SK-N-SH treated with all-trans-retinoic acid at 6 μM for 48 hours (cell line): ENCODE measurements around the gene CTAGE1.

Experiments
- ATAC-seq: fragments of 200-7000 bp; cut with Tn5 transposase; 3 replicates; pipeline ENCODE4 v1.9.1; 2020; ENCODE audit warnings: mild to moderate bottlenecking, moderate library complexity
- ARNTL ChIP-seq: fragments of 450-650 bp; formaldehyde crosslinking; IDR thresholded peaks from 2 replicates; pipeline ENCODE4 v1.5.0; 2020; ENCODE audit warnings: low read depth, mild to moderate bottlenecking, moderate library complexity, borderline replicate concordance
- CREB5 ChIP-seq: fragments of 250-450 bp; sonication (Bioruptor Pico); IDR thresholded peaks from 2 replicates; pipeline ENCODE4 v1.5.1; 2020; ENCODE audit warnings: low read depth, mild to moderate bottlenecking, moderate library complexity
- CSDC2 ChIP-seq: fragments of 250-450 bp; sonication (Bioruptor Pico); IDR thresholded peaks from 2 replicates; pipeline ENCODE4 v1.5.0; 2020; ENCODE audit warnings: mild to moderate bottlenecking, moderate library complexity
- CSRNP3 ChIP-seq: fragments of 250-450 bp; sonication (Bioruptor Pico); IDR thresholded peaks from 2 replicates; pipeline ENCODE4 v1.5.1; 2021; ENCODE audit warnings: mild to moderate bottlenecking, moderate library complexity
- ESRRG ChIP-seq: fragments of 250-450 bp; sonication (Bioruptor Pico); IDR thresholded peaks from 2 replicates; pipeline ENCODE4 v1.6.1; 2021; ENCODE audit warnings: mild to moderate bottlenecking
- GLIS3 ChIP-seq: fragments of 250-450 bp; sonication (Bioruptor Pico); IDR thresholded peaks from 2 replicates; pipeline ENCODE4 v1.5.0; 2020; ENCODE audit warnings: mild to moderate bottlenecking, moderate library complexity
- ISL1 ChIP-seq: fragments of 250-450 bp; sonication (Bioruptor Pico); IDR thresholded peaks from 2 replicates; pipeline ENCODE4 v2.1.2; 2022; ENCODE audit warnings: mild to moderate bottlenecking, moderate library complexity
- OSR1 ChIP-seq: fragments of 250-450 bp; sonication (Bioruptor Pico); IDR thresholded peaks from 2 replicates; pipeline ENCODE4 v1.8.0; 2022; ENCODE audit warnings: moderate library complexity, mild to moderate bottlenecking, inconsistent platforms
- PATZ1 ChIP-seq: fragments of 250-450 bp; sonication (Bioruptor Pico); IDR thresholded peaks from 2 replicates; pipeline ENCODE4 v1.8.0; 2020; ENCODE audit warnings: mild to moderate bottlenecking, moderate library complexity, borderline replicate concordance
- PPARA ChIP-seq: fragments of 250-450 bp; sonication (Bioruptor Pico); IDR thresholded peaks from 2 replicates; pipeline ENCODE4 v1.5.0; 2020; ENCODE audit warnings: mild to moderate bottlenecking, borderline replicate concordance
- RARB ChIP-seq: fragments of 250-450 bp; sonication (Bioruptor Pico); IDR thresholded peaks from 2 replicates; pipeline ENCODE4 v1.8.0; 2021; ENCODE audit warnings: mild to moderate bottlenecking, moderate library complexity
- TCF4 ChIP-seq: fragments of 250-450 bp; sonication (Bioruptor Pico); IDR thresholded peaks from 2 replicates; pipeline ENCODE4 v1.8.0; 2021; ENCODE audit warnings: mild to moderate bottlenecking, moderate library complexity, borderline replicate concordance
- TOX ChIP-seq: fragments of 250-450 bp; sonication (Bioruptor Pico); IDR thresholded peaks from 2 replicates; pipeline ENCODE4 v1.8.0; 2021; ENCODE audit warnings: mild to moderate bottlenecking, moderate library complexity, borderline replicate concordance
- TSHZ2 ChIP-seq: fragments of 250-450 bp; sonication (Bioruptor Pico); IDR thresholded peaks from 2 replicates; pipeline ENCODE4 v1.5.0; 2020; ENCODE audit warnings: mild to moderate bottlenecking, moderate library complexity
- ZC3H10 ChIP-seq: fragments of 250-450 bp; sonication (Bioruptor Pico); IDR thresholded peaks from 2 replicates; pipeline ENCODE4 v1.5.1; 2021; ENCODE audit warnings: mild to moderate bottlenecking, moderate library complexity
- ZFP3 ChIP-seq: fragments of 250-450 bp; sonication (Bioruptor Pico); IDR thresholded peaks from 2 replicates; pipeline ENCODE4 v1.5.0; 2020; ENCODE audit warnings: mild to moderate bottlenecking, moderate library complexity
- ZFP30 ChIP-seq: fragments of 450-650 bp; formaldehyde crosslinking; IDR thresholded peaks from 2 replicates; pipeline ENCODE4 v1.5.0; 2022; ENCODE audit warnings: mild to moderate bottlenecking, moderate library complexity
- ZNF565 ChIP-seq: fragments of 450-650 bp; formaldehyde crosslinking; conservative IDR thresholded peaks from 2 replicates; pipeline ENCODE4 v1.5.0; 2020; ENCODE audit warnings: low read depth, mild to moderate bottlenecking, moderate library complexity
- ZNF70 ChIP-seq: fragments of 450-650 bp; formaldehyde crosslinking; IDR thresholded peaks from 2 replicates; pipeline ENCODE4 v1.5.0; 2020; ENCODE audit warnings: mild to moderate bottlenecking, moderate library complexity
- ZNF8 ChIP-seq: fragments of 450-650 bp; formaldehyde crosslinking; IDR thresholded peaks from 2 replicates; pipeline ENCODE4 v1.5.0; 2020; ENCODE audit warnings: mild to moderate bottlenecking, moderate library complexity

The CTAGE1 gene

DNA sequence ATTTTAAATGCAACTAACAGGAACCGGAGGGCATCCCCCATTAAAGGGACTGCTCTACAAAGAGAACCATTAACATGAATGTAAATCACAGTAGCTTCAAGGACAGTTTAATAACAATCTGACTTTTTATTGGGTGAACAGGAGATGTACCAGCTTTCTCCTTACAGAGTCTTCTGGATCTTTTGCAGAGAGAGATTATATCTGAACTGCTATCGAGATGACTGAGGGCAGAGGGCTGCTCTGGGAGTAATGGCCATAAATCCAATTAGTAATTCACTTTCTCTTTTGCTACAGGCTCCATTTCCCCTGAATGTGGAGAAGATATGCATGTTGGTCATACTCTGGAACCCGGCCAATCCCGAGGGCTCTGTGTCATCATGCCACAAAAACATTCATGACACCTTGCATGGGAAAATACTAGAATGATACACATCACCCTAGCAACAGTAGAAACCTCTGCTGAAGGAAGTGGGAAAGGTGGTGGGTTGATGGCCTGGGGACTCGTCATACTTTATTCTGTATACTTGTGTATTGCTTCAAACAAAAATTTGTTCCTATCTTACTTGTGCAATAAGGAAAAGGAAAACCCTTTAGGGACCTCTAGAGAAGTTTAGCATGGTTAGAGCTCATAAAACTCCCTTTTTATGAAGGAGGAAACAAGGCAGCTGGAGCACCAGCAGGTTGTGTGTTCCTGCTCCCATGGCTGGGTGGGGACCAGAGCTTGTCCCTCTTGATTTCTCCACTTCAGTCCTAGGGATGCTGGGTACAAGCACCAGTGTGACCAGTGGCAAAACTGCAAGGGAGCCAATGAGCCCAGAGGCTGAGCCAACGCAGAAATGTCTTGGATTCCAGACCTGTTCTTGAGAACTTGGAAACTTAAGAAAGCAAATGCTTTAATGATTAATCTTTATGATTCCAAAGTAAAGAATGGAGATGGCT lies 26.0 kb downstream of the CTAGE1 start:
- ATAC-seq, result no peak
- TF ChIP-seq TCF4 (no peak), ZNF565 (CRISPR knock-in tag) (no peak), TOX (CRISPR knock-in tag) (no peak)

GRCh38 chr18:22387787-22388186 lies 29.9 kb downstream of the CTAGE1 start:
- TF ChIP-seq ZFP30 (CRISPR knock-in tag), result no peak
- no peak for TF ChIP-seq CSDC2
- TF ChIP-seq TOX (CRISPR knock-in tag), result no peak
- TF ChIP-seq ZNF70, result no peak
- no peak for TF ChIP-seq ISL1 (CRISPR knock-in tag)
- TF ChIP-seq ZFP3 (CRISPR knock-in tag), result no peak
- no peak for TF ChIP-seq RARB (CRISPR knock-in tag)
- no peak for TF ChIP-seq GLIS3 (CRISPR knock-in tag)
- ATAC-seq, result no peak

DNA sequence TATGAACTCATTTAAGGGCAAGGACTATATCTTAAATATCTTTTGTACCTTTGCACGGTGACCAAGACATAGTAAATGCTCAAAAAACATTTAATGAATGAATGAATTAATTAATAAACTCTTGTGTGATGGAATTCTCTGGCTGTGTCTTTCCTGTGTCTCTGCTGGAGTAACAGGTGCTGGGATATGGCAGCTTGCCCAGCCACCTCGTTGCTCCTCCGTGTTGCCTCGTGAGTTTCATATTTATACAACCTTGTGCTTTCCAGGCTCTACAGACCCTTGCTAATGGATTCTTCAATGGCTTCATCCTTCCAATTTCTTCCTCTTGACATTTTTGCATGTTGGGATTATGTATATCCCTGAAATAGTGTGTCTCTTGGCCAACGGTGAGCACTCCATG lies 30.4 kb downstream of the CTAGE1 start:
- TF ChIP-seq CREB5 (CRISPR knock-in tag) (no peak), ISL1 (CRISPR knock-in tag) (no peak), PATZ1 (CRISPR knock-in tag) (no peak), OSR1 (CRISPR knock-in tag) (no peak), ARNTL (CRISPR knock-in tag) (no peak), GLIS3 (CRISPR knock-in tag) (no peak)
- TF ChIP-seq, all 23 proteins: peak for 0

DNA sequence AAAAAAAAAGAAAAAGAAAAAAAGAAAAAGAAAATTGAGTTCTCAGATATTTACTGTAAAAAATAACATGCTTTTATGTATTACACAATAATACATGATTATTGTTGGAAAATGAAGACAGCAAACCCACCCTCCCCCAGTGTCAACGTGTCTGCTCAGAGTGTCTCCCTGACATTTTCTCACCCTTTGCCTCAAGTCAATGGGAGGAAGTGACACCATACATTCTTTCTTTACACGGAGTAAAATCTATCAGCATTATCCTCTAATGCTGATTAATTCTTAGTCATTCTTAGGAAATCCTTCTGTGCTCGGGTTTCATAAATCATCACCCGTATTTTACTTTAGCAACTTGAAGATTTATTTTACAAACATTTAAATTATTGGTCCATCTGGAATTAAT lies 32.0 kb downstream of the CTAGE1 start:
- no peak for ATAC-seq

More for the DNA sequence above, 30.4 kb downstream of the CTAGE1 start:
- no peak for ATAC-seq

More for the DNA sequence above, 32.0 kb downstream of the CTAGE1 start:
- TF ChIP-seq ZFP30 (CRISPR knock-in tag) (no peak), PPARA (CRISPR knock-in tag) (no peak), RARB (CRISPR knock-in tag) (no peak), ZC3H10 (CRISPR knock-in tag) (no peak), CREB5 (CRISPR knock-in tag) (no peak), ZFP3 (CRISPR knock-in tag) (no peak), CSRNP3 (CRISPR knock-in tag) (no peak), TCF4 (no peak), ISL1 (CRISPR knock-in tag) (no peak), ZNF70 (no peak), GLIS3 (CRISPR knock-in tag) (no peak), ARNTL (CRISPR knock-in tag) (no peak), ESRRG (CRISPR knock-in tag) (no peak), TOX (CRISPR knock-in tag) (no peak), ZNF8 (CRISPR knock-in tag) (no peak), TSHZ2 (no peak)
